ENCODE data around the gene PLCH2.

PLCH2 gene

DNA sequence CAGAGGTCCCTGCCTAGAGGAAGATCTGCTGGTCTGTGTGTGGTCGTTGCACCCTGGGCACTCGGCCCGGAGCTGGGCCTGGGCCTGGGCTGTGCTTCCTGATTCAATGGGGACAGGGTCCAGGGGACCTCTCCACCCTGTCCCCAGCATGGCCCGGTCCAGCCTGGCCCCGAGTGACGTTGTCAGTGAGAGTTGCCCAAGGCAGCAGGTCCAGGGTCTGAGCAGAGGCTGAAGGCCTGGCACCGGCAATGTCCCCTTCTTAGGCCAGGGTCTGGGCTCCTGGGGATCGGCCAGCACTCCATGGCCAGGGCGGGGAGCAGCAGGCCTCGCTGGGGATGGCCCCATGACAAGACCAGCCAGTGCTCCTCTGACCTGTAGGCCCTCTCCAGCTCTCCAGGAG, 48.1 kb upstream of the PLCH2 start:
- H3K27me3 ChIP-seq (ENCODE audit: insufficient read depth, low read length, poor library complexity, severe bottlenecking), result no peaks in the 10 kb centered on the region
- TF ChIP-seq, protein P1, sequence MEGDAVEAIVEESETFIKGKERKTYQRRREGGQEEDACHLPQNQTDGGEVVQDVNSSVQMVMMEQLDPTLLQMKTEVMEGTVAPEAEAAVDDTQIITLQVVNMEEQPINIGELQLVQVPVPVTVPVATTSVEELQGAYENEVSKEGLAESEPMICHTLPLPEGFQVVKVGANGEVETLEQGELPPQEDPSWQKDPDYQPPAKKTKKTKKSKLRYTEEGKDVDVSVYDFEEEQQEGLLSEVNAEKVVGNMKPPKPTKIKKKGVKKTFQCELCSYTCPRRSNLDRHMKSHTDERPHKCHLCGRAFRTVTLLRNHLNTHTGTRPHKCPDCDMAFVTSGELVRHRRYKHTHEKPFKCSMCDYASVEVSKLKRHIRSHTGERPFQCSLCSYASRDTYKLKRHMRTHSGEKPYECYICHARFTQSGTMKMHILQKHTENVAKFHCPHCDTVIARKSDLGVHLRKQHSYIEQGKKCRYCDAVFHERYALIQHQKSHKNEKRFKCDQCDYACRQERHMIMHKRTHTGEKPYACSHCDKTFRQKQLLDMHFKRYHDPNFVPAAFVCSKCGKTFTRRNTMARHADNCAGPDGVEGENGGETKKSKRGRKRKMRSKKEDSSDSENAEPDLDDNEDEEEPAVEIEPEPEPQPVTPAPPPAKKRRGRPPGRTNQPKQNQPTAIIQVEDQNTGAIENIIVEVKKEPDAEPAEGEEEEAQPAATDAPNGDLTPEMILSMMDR (conservative IDR thresholded peaks at IDR 0.05; ENCODE audit: low read length), result no peak
- TF ChIP-seq EZH2phosphoT487 (IDR thresholded peaks at IDR 0.05; ENCODE audit: borderline replicate concordance), result no peak
- H4K20me1 ChIP-seq (ENCODE audit: insufficient read depth, low read length, poor library complexity, severe bottlenecking), result no peaks in the 10 kb centered on the region
- no peaks in the 10 kb centered on the region for H3K79me2 ChIP-seq (ENCODE audit: insufficient read depth, low read length)
- peaks cover 6% of the 10 kb centered on the region; the same call in 1 of the 2 replicates for H3K9me3 ChIP-seq (ENCODE audit: insufficient read depth, low read depth, low read length)
- no peaks in the 10 kb centered on the region for H3K9me2 ChIP-seq (replicated peaks; ENCODE audit: low read depth, low read length)
- no peak overlapping the region for H3K9ac ChIP-seq (ENCODE audit: low read depth, low read length, poor library complexity, severe bottlenecking)
- H2AFZ ChIP-seq (ENCODE audit: low read length), result no peak overlapping the region
- no peak overlapping the region for H3K4me2 ChIP-seq (ENCODE audit: low read depth, low read length, poor library complexity, severe bottlenecking)
- H3K36me3 ChIP-seq (ENCODE audit: insufficient read depth, low read length), result no peaks in the 10 kb centered on the region
- H3K4me3 ChIP-seq (ENCODE audit: low read length, poor library complexity, severe bottlenecking), result no peak overlapping the region
- H3F3A ChIP-seq (ENCODE audit: low read depth), result no peaks in the 10 kb centered on the region
- H3K4me1 ChIP-seq (ENCODE audit: insufficient read depth, low read length, poor library complexity, severe bottlenecking), result no peaks in the 10 kb centered on the region

DNA sequence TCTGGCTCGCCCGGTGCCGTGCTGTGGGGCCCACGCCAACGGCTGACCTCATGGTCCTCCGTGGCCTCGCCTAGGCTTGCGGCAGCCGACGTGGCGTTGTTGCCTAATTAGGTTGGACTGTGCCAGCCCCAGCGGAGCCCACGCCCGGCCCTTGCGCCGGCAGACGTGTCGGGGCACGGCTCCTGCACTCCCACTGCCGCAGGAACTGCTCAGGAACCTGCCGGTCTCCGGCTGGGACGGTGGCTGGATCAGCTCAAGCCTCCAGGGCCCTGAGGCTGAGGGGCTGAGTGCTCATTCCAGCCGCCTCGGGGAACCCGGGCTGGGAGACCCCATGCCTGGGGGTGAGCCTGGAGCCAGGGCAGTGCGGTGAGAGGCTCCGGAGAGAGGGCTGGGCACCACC, 47.6 kb upstream of the PLCH2 start:
- no peaks in the 10 kb centered on the region for H3K9me2 ChIP-seq (replicated peaks; ENCODE audit: low read depth, low read length)
- no peak overlapping the region for H3K4me2 ChIP-seq (ENCODE audit: low read depth, low read length, poor library complexity, severe bottlenecking)
- H3K36me3 ChIP-seq (ENCODE audit: insufficient read depth, low read length), result no peaks in the 10 kb centered on the region
- H3K27me3 ChIP-seq (ENCODE audit: insufficient read depth, low read length, poor library complexity, severe bottlenecking), result no peaks in the 10 kb centered on the region
- H3K9me3 ChIP-seq (ENCODE audit: insufficient read depth, low read depth, low read length), result peaks cover 2% of the 10 kb centered on the region; the same call in 1 of the 2 replicates
- no peaks in the 10 kb centered on the region for H3K4me1 ChIP-seq (ENCODE audit: insufficient read depth, low read length, poor library complexity, severe bottlenecking)
- no peaks in the 10 kb centered on the region for H3K79me2 ChIP-seq (ENCODE audit: insufficient read depth, low read length)
- no peaks in the 10 kb centered on the region for H4K20me1 ChIP-seq (ENCODE audit: insufficient read depth, low read length, poor library complexity, severe bottlenecking)
- TF ChIP-seq, protein P1 (conservative IDR thresholded peaks at IDR 0.05; ENCODE audit: low read length), result no peak
- no peak for TF ChIP-seq EZH2phosphoT487 (IDR thresholded peaks at IDR 0.05; ENCODE audit: borderline replicate concordance)
- no peak overlapping the region for H3K9ac ChIP-seq (ENCODE audit: low read depth, low read length, poor library complexity, severe bottlenecking)
- no peak overlapping the region for H3K4me3 ChIP-seq (ENCODE audit: low read length, poor library complexity, severe bottlenecking)
- no peaks in the 10 kb centered on the region for H3F3A ChIP-seq (ENCODE audit: low read depth)
- no peak overlapping the region for H2AFZ ChIP-seq (ENCODE audit: low read length)

DNA sequence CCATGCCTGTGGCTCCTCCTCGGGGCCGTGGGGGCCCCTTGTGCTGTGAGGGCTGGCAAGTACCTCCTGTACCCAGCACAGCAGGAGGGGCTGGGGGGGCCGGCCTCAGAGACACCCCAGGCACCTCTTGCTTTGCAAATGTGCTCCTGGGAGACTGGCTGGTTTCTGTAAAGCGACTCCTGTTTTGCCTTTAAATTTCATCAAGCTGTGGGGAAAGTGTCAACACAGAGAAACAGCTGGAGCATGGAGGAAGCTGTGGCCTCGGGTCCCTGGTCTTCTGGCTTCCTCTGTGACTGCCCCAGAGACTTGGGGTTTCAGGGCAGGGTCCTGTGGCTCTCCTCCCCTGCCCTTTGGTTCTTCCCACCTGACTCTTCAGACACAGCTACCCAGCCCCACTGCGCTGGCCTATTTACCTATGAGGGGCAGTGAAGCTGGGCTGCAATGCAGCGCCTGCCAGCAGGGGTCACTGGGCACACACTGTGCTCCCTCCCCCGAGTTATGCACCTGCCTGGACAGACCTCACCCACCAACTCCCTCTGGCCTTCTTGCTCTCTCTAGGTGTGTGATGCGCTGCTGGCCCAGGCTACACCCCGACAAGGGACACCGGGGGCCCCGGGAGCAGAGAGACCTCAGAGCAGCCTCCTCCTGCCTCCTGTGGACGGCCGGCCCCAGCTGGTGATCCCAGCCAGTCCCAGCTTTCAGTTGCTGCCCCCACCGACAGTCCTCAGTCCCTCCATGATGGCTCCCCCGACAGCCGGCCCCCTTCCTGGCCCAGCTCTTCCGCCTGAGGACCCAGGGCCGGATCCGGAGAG, 46.1 kb upstream of the PLCH2 start:
- TF ChIP-seq, protein P1 (conservative IDR thresholded peaks at IDR 0.05; ENCODE audit: low read length), result peak; percentile 45
- TF ChIP-seq EZH2phosphoT487 (IDR thresholded peaks at IDR 0.05; ENCODE audit: borderline replicate concordance), result no peak
- H3K36me3 ChIP-seq (ENCODE audit: insufficient read depth, low read length), result no peaks in the 10 kb centered on the region

More for the DNA sequence above, 46.1 kb upstream of the PLCH2 start:
- Histone ChIP-seq H3K9ac (ENCODE audit: low read depth, low read length, poor library complexity, severe bottlenecking) (no peak overlapping the region), H3K9me2 (replicated peaks; ENCODE audit: low read depth, low read length) (no peaks in the 10 kb centered on the region), H3K9me3 (ENCODE audit: insufficient read depth, low read depth, low read length) (peaks cover 2% of the 10 kb centered on the region; the same call in 1 of the 2 replicates), H3K79me2 (ENCODE audit: insufficient read depth, low read length) (no peaks in the 10 kb centered on the region), H4K20me1 (ENCODE audit: insufficient read depth, low read length, poor library complexity, severe bottlenecking) (no peaks in the 10 kb centered on the region), H2AFZ (ENCODE audit: low read length) (no peak overlapping the region), H3F3A (ENCODE audit: low read depth) (no peaks in the 10 kb centered on the region), H3K4me1 (ENCODE audit: insufficient read depth, low read length, poor library complexity, severe bottlenecking) (no peaks in the 10 kb centered on the region), H3K4me3 (ENCODE audit: low read length, poor library complexity, severe bottlenecking) (no peak overlapping the region), H3K27me3 (ENCODE audit: insufficient read depth, low read length, poor library complexity, severe bottlenecking) (no peaks in the 10 kb centered on the region), H3K4me2 (ENCODE audit: low read depth, low read length, poor library complexity, severe bottlenecking) (no peak overlapping the region)
